ENCODE data around the gene ASB7.

Gene ASB7

DNA sequence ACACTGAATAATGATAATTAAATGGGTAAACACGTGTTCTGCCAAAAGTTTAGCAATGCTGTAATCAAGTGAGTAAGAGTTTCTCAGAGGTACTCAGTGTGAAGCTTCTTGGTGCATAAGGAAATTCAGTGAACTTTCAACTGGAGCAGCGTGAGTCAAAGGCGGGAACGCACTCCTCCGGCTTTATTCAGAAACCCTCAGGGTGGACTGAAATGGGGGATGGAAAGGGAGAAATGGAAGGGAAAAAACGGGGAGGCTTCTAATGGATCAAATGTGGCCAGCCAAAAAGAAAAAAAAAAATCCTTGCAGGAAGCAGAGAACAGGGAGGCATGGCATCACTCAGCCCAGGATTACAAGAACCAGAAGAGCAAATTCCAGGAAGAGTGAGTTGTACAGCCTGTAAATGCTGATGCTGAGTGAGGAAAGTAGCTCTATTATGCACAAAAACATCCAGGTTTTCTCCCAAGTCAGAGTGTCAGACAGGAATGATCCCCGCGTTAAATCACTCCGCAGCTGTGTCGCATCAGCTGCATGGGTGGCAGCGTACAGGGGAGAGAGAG, 85.3 kb downstream of the ASB7 start:
- DNase-seq, result no peak

DNA sequence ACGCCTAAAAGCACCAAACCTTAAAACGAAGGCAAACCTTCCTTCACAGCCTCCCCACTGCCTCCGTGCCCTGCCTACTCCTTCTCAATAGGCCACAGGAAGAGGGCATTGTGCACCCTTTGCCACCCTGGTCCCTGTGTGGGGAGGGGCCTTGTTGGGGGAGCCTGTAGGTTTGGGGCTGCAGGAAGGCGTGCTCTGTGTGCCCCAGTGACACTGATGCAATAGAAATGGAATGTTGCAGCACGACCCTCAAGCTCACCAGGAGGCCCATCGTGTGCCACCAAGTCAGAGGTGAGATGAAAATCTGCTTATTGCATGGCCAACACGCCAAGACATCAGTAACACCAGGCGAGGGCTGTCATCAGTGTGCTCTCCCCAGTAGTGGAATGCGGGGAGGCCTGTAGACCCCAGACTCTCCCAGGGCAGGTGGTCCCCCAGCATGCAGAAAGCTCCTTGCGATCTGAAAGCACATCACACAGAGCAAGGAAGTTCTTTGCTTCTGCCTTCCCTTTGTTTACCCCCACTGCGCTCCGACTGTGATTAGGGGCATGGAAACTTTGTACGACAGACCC, 86.2 kb downstream of the ASB7 start:
- no peak for DNase-seq

DNA sequence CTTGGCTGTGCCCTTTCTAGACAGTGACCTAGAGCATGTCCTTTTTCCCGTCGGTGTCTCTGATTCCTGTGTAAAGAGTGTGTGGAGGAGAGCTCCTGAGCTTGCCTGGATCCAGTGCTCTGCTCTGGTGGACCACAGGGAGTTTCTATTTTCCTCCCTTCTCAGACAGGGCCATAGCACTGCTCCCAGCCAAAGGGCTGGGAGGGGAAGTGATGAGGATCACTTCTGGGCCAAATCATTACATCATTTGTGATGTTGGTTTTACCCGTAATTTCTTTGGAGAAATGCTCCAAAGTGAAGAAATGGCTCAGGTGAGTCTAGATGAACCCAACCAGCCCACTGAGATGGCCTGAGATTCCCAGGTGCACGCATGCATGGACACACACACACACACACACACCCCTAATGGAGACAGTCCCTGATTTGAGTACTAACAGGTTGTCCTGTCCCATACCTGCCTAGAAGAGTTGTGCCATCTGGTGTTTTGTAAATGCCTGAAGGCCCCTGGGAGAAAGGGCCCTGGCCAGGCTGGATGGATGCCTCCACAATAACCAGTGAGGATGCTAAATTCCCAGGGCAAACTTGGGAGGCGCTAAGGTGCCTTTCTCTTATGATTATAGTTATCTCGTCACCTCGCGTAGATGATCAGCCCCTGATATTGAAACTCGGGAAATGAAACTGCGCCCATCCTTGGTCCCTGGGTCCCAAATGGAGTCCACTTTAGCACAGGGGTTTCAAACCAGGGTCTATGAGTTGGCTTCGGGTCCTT, 86.9 kb downstream of the ASB7 start:
- DNase-seq, result no peak

DNA sequence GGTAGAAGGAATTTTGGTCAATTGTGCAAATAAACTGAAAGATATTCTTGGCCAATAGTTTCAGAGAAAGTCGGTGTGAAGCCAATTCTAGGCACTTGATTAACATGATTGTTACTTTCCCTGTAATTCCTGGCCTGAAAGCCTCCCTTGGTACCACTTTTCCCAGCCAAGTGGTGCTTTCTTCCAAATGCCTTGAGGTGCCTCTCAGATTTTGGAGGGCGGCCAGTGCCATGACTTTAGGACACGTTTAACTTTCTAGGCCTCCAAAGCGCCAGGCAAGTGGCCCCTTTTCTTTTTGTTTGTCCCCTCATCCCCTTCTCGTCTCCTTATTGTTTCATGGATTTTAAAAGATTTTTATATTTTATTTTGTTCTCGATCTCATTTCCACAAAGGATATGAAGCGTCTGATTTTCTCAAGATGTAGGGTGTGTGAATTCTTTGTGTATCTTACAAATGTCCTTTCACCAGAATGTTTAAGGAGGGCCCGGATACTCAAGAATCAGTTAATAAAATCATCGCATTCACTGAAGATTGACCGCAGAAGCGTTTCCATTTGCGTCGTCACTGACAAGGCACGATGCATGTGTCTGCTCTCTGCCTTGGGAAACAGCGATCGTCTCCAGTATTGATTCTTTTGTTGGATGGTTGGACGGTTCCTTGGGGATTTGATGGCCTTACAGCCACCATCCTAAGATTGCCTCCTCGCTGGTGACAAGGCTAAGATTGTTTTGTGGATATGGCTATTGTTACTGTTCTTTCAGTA, 87.8 kb downstream of the ASB7 start:
- no peak for DNase-seq

DNA sequence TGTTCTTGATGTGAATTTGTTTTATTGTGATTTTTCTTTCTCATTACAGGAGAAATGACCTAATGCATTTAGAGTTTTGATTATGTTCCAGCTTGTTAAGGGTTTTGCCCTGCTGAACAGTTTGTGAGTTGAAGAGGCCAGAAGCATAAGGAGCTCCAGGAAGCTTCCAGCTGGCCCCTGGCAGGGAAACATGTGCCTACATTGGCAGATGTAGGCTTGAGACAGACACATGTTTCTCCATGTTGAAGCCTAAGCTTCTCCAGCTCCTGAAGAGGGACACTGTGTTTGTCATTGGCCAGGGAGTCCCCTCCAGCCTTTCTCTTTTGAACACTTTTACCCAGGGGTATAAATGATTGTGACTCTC, 88.4 kb downstream of the ASB7 start:
- DNase-seq, result no peak

DNA sequence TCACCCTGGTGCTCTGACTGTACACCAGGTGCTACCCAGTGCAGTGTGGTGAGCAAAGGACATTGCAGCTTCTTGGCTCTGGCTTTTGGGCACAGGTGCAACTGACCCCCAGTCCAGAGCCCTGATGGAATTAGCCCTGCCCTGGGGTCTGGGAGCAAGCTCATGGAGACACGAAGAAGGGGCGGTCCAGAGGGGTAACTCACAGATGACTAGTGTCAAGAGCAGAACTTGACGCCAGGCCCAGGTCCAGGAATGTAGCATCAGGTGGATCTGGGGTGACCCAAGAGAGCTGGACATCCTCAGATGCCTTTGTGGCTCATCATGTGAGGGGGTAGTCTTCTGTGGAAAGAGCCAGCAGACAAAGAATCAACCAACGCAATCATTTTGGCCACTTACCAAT, 88.9 kb downstream of the ASB7 start:
- DNase-seq, result no peak

DNA sequence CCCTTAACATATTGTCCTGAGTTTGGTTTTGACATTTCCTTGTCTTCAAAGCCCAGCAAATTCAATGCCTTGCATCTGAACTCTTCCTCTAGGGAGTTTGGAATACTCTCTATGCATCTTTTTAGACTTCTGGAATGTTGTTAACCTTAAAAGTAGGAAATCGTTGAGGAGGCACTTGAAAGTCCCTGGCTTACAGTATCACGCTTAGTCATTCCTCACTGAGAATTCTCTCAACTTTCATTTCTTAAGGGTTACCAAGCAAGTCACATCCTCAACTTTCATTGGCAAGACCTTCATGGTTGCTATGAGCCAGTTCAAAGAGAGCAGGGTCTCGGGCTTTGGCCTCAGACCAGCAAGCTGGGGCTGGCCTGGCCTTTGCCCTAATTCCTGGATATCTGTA, 89.9 kb downstream of the ASB7 start:
- no peak for DNase-seq

DNA sequence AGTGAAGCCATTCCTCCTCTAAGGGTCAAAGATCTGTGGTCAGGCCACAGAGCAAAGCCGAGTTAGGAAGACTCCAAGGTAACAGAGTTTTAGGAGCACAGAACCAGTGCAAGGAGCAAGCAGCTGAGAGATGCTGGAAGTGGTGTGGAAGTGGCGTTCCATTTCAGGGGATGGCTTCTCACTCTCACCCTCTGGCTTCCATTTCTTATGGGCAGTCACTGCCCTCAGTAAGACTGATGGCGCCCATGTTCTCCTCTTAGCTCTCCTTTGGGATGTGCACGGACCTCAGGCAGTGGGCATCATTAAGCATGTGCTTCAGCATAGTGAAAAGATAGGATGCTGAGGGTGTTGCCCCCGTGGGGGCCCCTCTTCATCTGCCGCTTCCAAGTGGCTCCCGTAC, 90.3 kb downstream of the ASB7 start:
- no peak for DNase-seq

DNA sequence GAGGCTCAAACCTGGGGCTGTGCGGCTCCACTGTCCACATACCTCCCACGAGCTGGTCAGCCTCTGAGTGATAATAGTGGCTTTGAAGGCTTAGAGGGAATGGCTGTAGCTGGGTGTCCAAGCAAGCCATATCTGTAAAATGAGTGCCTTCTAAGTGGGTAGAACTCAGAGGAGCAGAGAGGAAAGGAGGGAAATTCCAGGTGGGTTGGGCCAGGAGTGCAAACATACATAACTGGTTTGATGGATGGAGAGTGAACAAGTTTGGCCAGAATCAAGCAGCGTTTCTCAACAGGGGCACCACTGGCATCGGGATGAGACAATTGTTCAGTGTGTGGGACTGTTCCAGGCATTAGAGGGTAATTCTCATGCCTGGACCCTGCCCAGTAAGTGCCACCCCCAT, 91.1 kb downstream of the ASB7 start:
- DNase-seq, result no peak

DNA sequence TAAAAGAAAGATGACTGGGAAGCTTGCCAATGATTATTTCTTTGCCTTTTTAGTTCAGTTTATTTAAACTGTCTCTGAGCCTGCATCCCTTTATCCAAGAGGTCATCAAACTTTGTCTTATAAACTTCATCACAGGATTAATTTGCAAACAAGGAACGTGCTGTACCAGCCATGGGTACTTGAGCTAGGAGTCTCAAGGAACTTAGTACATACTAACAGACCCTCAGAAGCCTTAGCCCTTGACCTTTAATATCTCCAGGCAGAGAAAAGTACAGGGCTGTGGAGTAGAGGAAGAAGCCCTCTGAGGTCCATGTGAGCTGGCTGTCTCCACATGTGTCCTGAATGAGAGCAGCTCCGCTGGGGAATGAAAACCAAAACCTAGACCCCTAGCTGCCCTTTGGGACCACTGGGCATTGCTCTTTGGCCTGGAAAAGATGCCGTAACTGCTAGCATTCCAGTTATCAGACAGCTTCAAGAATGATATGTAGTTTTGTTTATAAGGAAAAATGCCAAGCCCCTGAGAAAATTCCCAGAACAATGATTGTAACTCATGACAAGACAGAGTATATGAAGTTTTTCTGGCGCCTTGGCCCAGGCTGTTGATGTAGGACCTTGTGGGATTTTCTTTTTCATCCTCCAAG, 92.1 kb downstream of the ASB7 start:
- no peak for DNase-seq

DNA sequence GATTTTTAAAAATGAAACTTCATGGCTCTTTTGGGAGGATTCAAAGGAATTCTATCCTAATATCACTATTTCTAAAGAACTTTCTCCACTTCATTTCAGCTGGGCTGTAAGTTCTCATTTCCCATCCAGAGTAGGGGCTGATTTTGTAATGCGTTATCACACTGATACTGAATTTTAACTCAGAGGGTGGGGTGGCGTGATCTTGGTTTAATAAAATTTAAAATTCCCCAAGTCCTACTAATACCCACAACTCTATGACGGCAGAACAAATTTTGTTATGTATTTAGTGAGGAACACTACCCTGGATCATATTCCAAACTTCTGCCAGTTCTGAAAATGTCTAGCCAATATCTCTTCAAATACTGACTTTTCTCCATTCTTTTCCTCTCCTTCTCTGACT, 92.7 kb downstream of the ASB7 start:
- DNase-seq, result no peak

DNA sequence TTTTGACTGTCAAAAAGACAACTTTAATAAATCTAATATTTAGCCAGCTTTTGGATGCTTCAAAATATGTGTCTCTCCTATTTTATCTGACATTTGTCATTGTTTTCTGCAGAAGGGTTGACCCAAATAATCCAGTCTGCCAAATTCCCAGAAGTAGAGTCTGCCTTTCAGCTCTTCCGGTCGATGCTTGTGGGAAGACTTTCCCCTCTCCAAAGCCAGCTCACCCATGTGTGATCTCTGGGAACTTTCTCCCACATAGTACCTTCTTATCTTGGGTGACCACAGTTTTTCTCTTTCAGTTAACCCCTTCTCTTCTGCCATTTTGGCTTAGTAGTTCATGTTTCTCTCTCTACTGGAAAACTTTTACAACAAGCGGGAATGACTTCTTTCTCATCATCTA, 94.1 kb downstream of the ASB7 start:
- DNase-seq, result no peak
